ENCODE measurements around the gene CTCFL.

GRCh38 chr20:57451795-57452661 is 72.9 kb downstream of the CTCFL start:
- TF ChIP-seq POLR2A (IDR thresholded peaks at IDR 0.05) (no peak), CTCF (IDR thresholded peaks at IDR 0.05) (no peak)
